ENCODE results near the gene APBA2. TPM values are rescaled to one million over a fixed set of nuclear protein-coding genes. Genes with fewer than 3 reads are reported as not detected.

APBA2 gene
- total and polyA plus RNA-seq, 10 of the 15 experiments (the other 5 are each of a cell fraction or from before 2014, with no cell fraction given) = 0.06 to 0.26 (median 0.07) TPM; not detected in 7

GRCh38 chr15:29133321-29133720 is 247.5 kb downstream of the APBA2 start:
- ChIA-PET POLR2A (no interaction called here), CTCF (no interaction called here), SMC1A (ENCODE audit: uncharacterized antibody, unreplicated experiment) (no interaction called here), RAD21 (ENCODE audit: unreplicated experiment) (no interaction called here)
- Histone ChIP-seq H3K79me2 (ENCODE audit: control insufficient read depth, insufficient read depth, low read length) (no peaks in the 10 kb centered on the region), H3K36me3 (ENCODE audit: control insufficient read depth in 2 of 2, insufficient read depth in 2 of 2, low read length in 1 of 2) (no peaks in the 10 kb centered on the region), H3K27ac (ENCODE audit: control insufficient read depth, insufficient read depth) (no peak overlapping the region), H3K27me3 (replicated peaks in 1 of 2; ENCODE audit: control insufficient read depth in 2 of 2, insufficient read depth in 2 of 2, low read length in 1 of 2) (no peaks in the 10 kb centered on the region), H3K9me3 (replicated peaks; ENCODE audit: control insufficient read depth, insufficient read depth, low read length) (no peaks in the 10 kb centered on the region), H3K4me2 (ENCODE audit: control insufficient read depth, insufficient read depth) (no peak overlapping the region), H3K9ac (ENCODE audit: control insufficient read depth, insufficient read depth, low read length) (no peak overlapping the region), H3K4me1 (ENCODE audit: control insufficient read depth, insufficient read depth, low read length) (no peaks in the 10 kb centered on the region), H2AFZ (ENCODE audit: control insufficient read depth, low read depth, low read length) (no peak overlapping the region), H3K4me3 (no peak overlapping the region), H4K20me1 (ENCODE audit: control insufficient read depth, insufficient read depth) (no peaks in the 10 kb centered on the region)
- ATAC-seq (no peak), DNase-seq (ENCODE audit: low read depth, low spot score) (no peak), FAIRE-seq (no peak)
- TF ChIP-seq MYB (IDR thresholded peaks at IDR 0.05; ENCODE audit: borderline replicate concordance, low read depth, low read length) (no peak), YBX1 (IDR thresholded peaks at IDR 0.05) (no peak), TARDBP (IDR thresholded peaks at IDR 0.05; ENCODE audit: borderline replicate concordance) (no peak), ZNF274 (IDR thresholded peaks at IDR 0.05; ENCODE audit: insufficient read depth, insufficient read length) (no peak), CBX3 (IDR thresholded peaks at IDR 0.05; ENCODE audit: borderline replicate concordance, low read depth) (no peak), TCF7 (IDR thresholded peaks at IDR 0.05; ENCODE audit: borderline replicate concordance) (no peak), SRF (IDR thresholded peaks at IDR 0.05; ENCODE audit: low read depth in 2 of 2, low read length in 2 of 2) (no peak), RELA (IDR thresholded peaks at IDR 0.05; ENCODE audit: borderline replicate concordance, partially characterized antibody) (no peak), ATF7 (IDR thresholded peaks at IDR 0.05; ENCODE audit: low read depth) (no peak)
- TF ChIP-seq, protein P1, sequence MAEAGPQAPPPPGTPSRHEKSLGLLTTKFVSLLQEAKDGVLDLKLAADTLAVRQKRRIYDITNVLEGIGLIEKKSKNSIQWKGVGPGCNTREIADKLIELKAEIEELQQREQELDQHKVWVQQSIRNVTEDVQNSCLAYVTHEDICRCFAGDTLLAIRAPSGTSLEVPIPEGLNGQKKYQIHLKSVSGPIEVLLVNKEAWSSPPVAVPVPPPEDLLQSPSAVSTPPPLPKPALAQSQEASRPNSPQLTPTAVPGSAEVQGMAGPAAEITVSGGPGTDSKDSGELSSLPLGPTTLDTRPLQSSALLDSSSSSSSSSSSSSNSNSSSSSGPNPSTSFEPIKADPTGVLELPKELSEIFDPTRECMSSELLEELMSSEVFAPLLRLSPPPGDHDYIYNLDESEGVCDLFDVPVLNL (IDR thresholded peaks at IDR 0.05; ENCODE audit: low read depth, low read length) = no peak
- in situ Hi-C loops (cut with MboI) = no loop called here
- no TSS peak for BruUV-seq (replicated peaks)
- 43% methylated on average over 8 of the region's 8 CpGs for WGBS (ENCODE audit: insufficient coverage, insufficient replicate concordance, low lambda C conversion rate, missing lambda C conversion rate)
- intact Hi-C loops (cut with micrococcal nuclease; ENCODE audit: unreplicated experiment) = no loop called here
